ENCODE results near the gene SMPX. TPM values are rescaled to one million over a fixed set of nuclear protein-coding genes. Genes with fewer than 3 reads are reported as not detected.
"Not testable (repeated sequence)": the region's sequence is repeated elsewhere in the genome, so short reads cannot be mapped to it uniquely, and the experiment has no call there.

SMPX gene
- total RNA-seq: 40.1 TPM

DNA sequence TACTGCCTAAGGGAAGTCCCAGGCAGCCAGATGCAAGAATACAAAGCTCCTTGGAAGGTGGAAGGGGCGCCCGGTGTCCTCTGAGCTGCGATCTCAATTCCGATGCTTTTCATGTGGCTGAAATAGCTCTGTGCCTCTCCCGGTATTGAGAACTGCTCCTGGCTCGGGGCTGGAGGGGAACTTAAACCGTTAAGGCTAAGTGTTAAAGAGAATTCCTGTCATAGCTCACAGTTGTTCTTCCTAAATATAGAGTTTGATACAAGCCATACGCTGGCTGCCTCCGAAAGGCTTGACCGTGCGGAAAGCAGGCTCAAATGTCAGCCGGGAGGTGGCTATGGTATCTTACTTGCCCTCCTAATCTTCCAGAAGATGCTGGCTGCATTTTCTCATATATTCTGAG, at the start of gene SMPX:
TSS of gene SMPX (minus strand) at position 157 of the 400 bp plus-strand sequence. CDS start 3,826 bp downstream, outside the sequence.
- DNase-seq: no peak

DNA sequence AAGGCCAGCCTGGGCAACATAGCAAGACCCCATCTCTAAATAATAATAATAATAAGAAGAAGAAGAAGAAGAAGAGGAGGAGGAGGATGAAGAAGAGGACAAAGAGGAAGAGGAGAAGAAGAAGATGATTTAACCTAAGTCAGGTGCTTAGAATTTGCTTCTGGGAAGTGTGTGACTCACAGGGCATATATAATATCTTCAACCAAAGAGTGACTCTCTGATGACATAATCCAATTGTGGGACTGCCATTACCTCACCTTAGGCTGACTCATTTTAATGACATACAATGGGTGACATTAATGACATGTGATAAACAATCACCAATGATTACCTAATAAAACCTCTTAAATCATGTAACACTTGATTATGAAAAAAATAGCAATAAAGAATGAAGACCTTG, 48.8 kb upstream of the SMPX start:
- DNase-seq: no peak

DNA sequence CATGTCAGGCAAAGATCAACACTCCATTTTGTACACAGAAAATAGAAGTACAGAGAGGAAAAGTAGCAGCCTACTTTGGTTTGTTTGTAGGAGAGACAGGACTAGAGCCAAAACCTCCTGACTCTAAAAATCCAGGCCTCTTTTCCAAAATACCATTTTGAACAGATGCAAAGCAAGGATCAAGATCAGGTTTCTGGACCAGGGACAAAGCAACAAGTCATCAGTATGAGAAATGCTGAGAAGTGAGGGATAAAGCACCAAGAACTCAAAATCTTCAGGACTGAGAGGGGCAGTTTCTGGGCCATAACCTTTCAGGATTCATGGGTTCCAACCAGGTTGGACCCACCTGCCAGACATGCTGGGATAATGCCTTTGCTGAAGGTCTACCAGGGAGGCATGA, 44.9 kb upstream of the SMPX start:
- DNase-seq: no peak

DNA sequence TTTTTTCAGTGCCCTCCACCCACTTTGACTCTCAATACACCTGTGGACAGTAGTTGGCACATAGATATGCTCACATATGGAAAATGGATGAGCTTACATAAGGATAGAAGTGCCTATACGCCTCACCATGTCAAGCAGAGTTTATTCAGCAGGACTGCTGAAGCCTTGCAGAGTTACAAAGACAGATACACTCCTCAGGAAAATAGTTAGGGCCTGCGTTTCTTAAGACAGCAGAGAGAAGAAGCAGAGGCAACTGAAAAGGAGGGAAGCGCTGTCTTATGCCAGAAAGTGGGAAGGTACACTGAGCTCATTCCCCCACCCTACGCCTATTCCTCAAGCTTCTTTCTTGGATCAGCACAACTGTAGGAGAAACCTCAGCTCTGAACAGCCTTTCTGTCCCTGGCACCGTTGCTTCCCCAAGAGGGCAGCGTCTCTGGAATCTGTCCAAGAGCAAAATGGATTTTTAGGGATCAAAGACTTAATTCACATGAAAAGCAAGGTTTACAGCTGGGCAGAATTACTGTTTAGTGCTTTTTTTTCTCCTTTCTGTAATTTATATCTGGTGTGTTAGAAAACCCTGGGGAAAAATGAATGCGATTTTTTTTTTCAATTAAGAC, 44.2 kb upstream of the SMPX start:
- DNase-seq: no peak

DNA sequence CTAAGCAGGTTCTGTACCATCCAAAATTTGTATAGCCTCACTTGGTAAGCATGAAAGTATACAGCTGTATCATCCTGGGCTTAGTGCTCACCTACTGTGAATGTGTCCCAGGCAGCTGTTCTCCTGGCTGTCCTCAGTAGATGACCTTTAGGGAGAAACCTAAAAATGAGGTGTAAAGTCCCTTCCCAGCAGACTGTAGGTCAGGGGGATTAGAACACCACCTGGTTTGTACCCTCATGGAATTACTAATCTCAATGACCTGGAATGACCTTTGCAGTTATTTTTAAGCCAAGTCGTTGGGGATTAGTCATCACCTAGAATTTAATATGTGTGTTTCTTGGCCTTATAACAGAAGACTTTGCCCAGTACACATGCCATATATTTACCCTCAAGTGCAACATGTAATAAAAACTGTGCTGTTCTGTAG, 42.4 kb upstream of the SMPX start:
- DNase-seq: no peak

DNA sequence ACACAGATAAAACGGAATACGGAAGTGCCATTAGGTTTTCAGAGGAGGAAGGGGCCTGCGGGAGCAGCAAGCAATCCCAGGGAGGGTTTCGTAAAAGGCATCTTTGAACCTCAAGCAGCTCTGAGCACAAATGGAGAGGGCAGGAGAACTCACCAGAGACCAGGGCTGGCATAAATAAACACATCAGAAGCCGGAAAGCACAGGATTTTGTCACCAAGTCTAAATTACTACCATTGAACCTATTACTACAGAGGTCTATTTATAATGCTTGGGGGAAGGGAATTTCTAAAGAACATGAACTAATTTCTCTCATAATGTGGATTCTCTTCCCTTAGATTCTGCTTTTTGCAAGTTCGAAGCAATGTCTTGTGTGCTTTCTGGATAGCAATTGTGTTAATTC, 41.9 kb upstream of the SMPX start:
- DNase-seq: no peak

DNA sequence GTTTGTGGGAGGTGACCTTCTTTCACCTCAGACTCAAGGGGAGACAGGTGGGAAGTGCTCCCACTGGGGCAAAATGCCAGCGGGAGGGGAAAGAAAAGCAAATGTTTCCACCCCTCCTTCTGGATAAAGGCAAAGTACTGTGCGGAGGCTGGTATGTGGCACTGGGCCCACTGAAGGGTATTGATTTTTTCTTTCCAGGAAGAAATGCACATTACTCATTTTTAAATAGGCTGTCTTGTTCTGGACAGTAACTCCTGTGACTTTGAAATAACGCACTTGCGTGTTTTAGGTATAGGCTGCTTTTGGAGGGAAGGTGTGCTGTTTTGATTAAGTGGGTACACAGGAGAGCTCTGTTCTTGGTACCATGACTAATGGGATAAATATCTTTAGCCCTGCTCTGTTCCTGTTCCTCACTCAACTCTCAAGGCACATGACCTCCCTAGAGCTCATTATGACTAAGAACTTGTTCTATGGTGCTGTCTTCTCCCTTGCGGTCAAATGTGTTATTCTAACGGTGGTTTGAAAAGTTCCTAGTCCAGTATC, 40.8 kb upstream of the SMPX start:
- DNase-seq: no peak

DNA sequence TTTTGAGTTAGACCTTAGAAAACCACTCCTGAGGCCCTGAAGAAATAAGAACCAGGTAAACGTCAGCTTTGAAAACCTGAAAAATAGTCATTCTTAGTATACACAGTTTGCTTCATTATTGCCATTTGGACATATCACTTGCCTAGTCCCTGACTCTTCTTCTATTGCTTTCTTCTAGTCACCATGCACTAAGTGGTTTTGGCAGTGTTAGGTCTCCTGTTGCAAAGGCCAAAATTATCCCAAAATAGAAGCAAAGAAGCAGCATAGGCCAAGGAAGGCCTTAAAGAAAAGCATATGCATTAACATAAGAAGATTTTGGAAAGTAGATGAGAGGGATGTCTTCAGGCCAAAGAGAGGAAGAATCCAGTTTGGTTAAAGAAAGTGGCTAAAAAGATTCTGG, 24.1 kb upstream of the SMPX start:
- DNase-seq: no peak

DNA sequence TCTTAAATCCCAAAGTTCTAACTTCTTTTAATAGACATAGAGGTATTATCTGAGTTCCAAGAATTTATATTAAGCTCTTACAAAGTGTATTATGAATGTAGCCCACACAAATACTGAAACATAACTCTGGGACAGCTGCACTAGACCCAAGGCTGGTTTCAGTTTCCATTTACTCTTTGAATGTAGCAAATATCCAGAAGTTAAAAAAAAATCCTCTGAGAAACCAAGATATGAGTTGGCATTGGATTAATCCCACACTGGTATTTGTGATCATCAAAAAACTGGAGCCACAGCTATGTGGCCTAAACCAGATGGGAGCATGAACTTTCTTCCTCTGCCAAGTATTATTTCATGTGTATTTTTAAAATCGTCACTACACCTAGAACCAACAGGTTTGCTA, 23.6 kb upstream of the SMPX start:
- DNase-seq: no peak

DNA sequence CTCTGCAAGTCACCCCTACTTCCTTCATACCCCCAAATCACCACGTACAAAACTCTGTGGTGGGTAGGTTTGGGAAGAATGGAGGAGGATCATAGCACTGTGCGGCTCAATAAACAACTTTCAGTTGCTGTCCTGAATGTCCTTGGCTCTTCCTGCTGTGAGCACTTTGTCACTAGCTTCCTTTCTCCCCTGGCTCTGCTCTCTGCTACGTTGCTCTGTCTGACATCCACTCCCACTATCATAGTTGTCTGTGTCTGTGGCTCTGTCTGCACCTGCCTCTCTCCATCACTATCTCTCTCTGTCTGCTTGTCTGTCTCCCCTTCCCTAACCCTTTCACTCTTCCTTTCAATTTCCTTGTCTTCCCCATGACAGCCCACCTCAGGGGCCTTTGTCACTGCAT, 21.2 kb upstream of the SMPX start:
- no peak for DNase-seq

DNA sequence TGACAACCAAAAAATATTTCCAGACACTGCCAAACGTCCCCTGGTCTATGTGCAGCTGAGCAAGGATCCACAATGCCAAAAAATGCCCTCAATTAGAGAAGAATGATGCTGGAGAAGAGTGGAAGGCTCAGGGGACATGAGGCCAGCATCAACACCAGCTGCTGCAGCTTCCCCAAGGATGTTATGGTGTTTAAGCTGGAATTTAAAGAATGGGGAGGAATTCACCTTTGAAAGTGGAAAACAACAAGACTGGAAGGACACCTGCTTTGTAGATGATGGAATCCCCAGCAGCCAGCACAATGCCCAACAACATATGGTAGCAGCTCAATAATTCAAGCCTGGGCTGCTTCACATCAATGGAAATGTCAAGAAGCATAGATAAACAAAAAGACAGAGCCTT, 20.3 kb upstream of the SMPX start:
- DNase-seq: no peak

DNA sequence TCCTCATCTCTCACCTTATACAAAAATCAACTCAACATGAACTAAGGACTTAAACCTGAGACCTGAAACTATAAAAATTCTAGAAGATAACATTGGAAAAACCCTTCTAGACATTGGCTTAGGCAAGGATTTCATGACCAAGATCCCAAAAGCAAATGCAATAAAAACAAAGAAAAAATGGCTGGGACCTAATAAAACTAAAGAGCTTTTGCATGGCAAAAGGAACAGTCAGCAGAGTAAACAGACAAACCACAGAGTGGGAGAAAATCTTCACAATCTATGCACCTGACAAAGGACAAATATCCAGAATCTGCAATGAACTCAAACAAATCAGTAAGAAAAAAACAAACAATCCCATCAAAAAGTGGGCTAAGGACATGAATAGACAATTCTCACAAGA, 17.2 kb upstream of the SMPX start:
- not testable (repeated sequence) for DNase-seq

DNA sequence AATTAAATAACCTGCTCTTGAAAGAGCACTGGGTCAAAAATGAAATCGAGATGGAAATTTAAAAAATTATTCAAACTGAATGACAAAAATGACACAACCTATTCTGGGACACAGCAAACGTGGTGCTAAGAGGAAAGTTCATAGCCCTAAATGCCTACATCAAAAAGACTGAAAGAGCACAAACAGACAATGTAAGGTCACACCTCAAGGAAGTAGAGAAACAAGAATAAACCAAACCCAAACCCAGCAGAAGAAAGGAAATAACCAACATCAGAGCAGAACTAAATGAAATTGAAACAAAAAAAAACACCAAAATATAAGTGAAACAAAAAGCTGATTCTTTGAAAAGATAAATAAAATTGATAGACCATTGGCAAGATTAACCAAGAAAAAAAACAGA, 15.1 kb upstream of the SMPX start:
- not testable (repeated sequence) for DNase-seq

DNA sequence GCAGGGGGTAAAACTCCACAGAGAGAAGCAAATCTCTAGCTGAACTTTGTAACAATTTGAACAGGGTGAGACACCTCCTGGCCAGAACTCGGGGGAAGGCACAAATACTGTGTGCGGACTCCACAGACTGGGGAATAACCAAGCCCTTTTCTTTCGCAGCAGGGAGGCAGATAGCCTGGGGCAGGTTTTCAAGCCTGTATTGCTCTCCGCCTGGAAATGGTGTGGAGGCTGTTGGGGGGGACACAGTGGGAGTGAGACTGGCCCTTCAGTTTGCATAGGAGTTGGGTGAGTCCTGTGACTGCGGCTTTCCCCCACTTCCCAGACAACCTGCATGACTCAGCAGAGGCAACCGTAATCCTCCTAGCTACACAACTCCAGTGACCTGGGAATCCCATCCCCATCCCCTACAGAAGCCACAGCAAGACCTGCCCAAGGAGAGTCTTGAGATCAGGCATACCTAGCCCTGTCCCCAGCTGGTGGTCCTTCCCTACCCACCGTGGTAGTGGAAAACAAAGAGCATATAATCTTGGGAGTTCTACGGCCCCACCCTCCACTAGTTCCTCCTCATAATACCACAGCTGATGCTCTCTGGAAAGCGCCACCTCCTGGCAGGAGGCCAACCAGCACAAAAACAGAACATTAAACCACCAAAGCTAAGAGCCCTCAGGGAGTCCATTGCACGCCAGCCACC, 12.9 kb upstream of the SMPX start:
- DNase-seq: no peak

DNA sequence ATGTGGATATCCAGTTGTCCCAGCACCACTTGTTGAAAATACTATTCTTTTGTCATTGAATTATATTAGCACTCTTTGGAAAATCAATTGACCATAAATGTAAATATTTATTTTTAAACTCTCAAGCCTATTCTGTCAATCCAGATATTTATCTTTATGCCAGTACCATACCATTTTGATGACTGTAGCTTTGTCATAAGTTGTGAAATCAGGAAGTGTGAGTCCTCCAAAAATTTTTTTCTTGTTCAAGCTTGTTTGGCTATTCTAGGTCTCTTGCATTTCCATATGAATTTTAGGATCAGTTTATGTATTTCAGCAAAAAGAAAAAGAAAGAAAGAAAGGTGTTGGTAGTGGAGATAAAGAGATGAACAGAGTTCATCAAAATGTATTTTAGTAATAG, 8.2 kb upstream of the SMPX start:
- no peak for DNase-seq

DNA sequence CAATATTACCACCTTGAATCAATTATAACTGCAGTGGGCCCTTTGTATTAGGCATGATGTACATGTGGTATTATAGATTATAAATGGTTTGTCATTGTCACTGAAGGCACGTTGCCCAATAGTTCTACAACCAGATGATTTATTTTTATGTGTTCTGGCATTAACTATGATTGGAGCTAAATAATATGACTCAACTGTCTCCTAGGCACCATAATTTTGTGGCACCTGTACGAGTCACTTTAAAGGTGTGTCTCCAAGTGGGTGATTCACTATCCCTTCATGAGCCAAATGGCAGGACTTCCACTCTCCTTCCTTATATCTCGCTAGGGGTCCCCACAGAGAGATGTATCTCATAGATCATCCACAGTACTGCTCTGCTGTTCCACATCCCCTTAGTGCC, 6.1 kb upstream of the SMPX start:
- DNase-seq: no peak

DNA sequence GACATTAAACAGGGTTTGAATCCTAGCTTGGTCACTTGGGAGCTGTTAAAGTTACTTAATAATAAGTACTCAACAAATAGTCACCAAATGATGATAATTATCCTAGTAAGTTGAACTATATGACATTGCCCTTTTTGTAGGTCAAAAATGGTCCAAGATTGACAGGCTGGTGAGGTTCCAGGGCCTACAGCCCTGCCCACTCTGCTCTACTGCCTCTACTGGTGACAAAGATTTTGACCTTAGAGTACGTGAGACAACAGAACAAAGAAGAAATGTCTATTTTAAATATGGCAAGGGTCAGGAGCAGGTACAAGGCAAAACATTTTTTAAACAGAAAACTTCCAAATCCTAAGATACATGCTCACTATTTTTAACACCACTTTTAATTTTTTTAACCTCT, 572 bp upstream of the SMPX start:
- DNase-seq: no peak

DNA sequence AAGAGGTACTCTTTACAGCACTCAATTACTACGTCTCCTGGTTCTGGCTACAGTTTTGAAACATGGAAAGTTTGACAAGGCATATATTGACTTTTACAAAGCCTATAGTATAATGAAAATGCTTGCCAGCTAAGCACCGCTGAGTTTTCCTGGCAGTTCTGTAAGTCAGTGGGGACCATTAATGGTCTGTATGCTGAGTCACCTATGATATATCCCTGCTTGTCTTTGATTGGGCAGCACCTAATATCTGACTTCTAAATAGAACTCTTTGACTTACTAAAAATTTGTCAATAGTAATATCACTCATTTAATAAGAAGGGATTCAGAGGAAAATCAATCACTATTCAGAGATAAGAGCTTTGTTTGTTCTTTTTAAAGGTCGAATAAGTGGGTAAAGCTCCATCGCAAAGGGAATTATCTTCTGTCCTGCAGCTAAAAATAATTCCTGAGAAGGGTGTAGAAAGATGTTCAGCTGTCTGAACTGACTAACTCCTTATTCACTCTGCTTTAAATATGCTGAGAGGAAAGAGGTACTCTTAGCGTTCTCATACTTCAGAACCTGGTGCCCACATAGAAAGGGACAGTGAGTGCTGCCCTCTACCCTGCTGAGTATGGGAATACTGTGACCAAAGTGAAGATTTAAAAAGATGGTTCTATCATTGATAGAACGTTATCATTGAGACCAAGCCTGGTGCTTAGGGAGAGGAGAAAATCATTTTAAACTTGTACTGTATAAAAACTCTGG, 959 bp downstream of the SMPX start:
- DNase-seq: no peak

DNA sequence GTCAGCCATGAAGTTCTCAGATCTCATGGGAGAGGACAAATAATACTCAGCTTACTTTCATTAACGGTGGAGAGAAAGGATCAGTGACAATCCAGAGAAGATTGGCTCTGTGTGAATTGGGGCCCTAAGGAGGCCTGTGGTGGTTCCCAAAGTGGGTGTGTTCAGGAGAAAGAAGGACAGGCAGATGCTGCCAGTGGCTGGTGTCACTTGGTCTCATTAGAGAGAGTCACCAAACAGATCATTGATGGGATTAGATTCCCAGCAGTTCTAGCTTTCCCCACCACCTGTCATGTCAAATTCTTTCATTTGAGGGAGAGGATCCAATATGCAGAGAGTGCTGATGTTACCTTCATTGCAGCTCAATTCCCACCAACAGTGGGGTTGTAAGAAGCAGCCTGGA, 8.0 kb downstream of the SMPX start:
- DNase-seq: no peak

DNA sequence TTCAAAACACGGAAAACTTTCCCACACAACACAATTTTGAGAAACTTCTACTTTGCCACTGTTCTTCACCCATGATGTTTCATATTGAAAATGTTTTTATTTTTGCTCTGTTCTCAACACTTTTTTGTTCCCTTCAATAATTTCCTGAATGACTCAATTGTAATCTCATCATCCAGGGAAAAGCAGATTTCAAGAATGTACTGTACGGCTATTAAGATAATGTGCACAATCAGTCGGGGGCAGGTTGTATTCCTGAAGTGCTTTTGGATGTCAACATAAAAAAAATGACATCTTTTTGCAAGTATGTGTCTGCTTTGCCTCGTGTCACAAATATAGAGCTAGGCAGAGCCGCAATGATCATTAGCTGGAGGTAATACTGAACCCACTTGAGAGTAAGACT, 9.7 kb downstream of the SMPX start:
- DNase-seq: no peak

DNA sequence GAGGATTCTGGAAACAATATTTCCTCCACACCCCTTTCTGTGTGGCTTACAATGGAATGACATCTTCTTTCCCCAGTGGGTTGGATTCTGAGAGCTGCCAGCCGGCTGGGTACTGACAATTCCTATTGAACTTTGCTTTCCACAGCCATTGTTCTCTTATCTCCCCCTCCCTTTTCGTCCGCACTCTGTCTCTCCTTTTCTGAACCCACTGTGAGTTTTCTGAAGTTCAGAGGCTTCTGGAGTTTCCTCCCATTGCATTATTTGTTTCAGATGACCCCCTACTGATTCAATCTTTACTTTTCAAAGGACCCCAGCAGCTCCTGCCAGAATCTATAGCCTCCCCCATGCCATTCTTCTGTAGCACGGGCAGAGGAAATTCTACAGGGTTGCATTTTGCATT, 10.4 kb downstream of the SMPX start:
- no peak for DNase-seq

DNA sequence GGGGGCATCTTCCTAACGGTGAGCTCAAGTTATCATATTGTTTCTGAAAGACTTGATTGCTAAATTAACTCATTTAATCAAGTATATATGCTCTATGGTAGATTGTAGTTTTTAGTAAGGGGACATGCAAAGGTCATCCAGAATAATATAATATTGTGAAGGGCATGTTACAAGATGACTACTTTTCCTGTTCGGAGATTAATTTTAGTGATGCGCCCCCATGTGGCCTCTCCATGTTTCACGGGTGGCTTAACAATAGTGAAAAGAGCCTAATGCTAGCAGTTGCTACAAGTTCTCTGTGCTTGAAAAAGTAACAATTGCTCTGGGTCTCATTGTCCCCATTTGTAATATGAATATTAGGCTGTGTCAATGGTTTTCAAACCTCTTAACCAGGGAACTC, 12.2 kb downstream of the SMPX start:
- no peak for DNase-seq

DNA sequence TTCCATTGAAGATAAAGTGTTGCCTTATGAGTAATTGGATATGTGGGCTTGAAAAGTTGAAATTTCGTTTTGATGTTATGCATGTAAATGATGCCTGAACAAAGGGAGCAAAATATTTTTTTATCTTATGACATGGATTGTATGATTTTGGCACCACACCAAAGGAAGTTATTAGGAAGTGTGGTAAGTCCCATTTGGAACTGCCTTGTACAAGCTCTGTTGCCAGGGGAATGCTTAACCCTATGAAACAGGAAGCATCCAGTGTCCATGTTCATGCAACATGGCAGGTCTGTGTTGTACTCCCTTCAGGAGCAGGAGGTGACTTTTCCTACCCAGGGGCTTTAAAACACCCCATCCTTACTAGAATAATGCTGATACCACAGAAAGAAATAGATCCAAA, 13.2 kb downstream of the SMPX start:
- no peak for DNase-seq

DNA sequence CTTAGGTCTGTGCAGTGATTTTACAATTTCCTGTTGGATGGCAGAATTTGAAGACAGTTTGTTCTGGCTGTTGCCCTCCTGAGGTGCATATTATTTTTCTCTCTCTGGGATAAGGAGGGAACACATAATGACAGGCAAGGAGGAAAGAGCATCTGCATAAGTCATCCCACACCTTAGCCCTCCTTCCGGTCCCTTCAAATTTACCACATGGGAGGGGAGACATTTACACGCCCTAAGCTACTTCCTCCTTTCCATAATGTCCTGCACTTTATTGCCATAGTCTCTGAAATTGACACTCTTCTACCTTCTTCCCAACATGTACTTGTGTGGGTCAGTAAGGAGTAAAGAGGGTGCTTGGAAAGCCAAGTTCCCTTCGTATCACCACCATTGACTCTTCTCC, 13.9 kb downstream of the SMPX start:
- no peak for DNase-seq
